ELF-1 (cell line): ENCODE data around the gene AMH.

Experiments used
- DNase-seq: peaks from one replicate; pipeline ENCODE4 v3.0.0-alpha.2; 2016; ENCODE audit warnings: low read depth, low spot score

The AMH gene

GRCh38 chr19:2235381-2236063 is 13.6 kb upstream of the AMH start:
- peak; percentile 44 for DNase-seq

GRCh38 chr19:2236064-2236313 is 13.1 kb upstream of the AMH start:
- no peak for DNase-seq

GRCh38 chr19:2236314-2237050 is 12.6 kb upstream of the AMH start, which contains the start of the genes PLEKHJ1 and SF3A2:
Gene PLEKHJ1, minus strand, starts transcription at chr19:2236329. Its CDS starts 81 bp downstream, at chr19:2236248.
Gene SF3A2, plus strand, starts transcription at chr19:2236824. Its CDS starts 6,595 bp downstream, at chr19:2243419.
- DNase-seq, result peak; percentile 99

- peak; percentile 42 for DNase-seq
Observed at GRCh38 chr19:2237051-2237868, 11.9 kb upstream of the AMH start.

GRCh38 chr19:2237869-2238153 is 11.3 kb upstream of the AMH start:
- no peak for DNase-seq

- DNase-seq, result no peak
Observed at GRCh38 chr19:2239173-2239572, 9.9 kb upstream of the AMH start.

- peak; percentile 54 for DNase-seq
Observed at GRCh38 chr19:2239771-2240770, 9.1 kb upstream of the AMH start.

- no peak for DNase-seq
Observed at GRCh38 chr19:2240881-2241760, 8.0 kb upstream of the AMH start.

GRCh38 chr19:2242092-2242537 is 7.0 kb upstream of the AMH start:
- no peak for DNase-seq

GRCh38 chr19:2242816-2243215 is 6.3 kb upstream of the AMH start:
- DNase-seq, result no peak

- no peak for DNase-seq
Observed at GRCh38 chr19:2243274-2244124, 5.6 kb upstream of the AMH start.

- DNase-seq, result no peak
Observed at GRCh38 chr19:2244125-2244411, 5.1 kb upstream of the AMH start.

- DNase-seq, result no peak
Observed at GRCh38 chr19:2244486-2244885, 4.6 kb upstream of the AMH start.

- DNase-seq, result no peak
Observed at GRCh38 chr19:2245273-2245672, 3.9 kb upstream of the AMH start.

GRCh38 chr19:2246014-2246620 is 3.0 kb upstream of the AMH start:
- DNase-seq, result no peak

GRCh38 chr19:2246801-2247361 is 2.2 kb upstream of the AMH start:
- DNase-seq, result no peak

- no peak for DNase-seq
Observed at GRCh38 chr19:2247433-2248101, 1.6 kb upstream of the AMH start.
